Measurements from ENCODE around the gene KIF1A.
"Not testable (repeated sequence)": the region's sequence is repeated elsewhere in the genome, so short reads cannot be mapped to it uniquely, and the experiment has no call there.

The KIF1A gene

DNA sequence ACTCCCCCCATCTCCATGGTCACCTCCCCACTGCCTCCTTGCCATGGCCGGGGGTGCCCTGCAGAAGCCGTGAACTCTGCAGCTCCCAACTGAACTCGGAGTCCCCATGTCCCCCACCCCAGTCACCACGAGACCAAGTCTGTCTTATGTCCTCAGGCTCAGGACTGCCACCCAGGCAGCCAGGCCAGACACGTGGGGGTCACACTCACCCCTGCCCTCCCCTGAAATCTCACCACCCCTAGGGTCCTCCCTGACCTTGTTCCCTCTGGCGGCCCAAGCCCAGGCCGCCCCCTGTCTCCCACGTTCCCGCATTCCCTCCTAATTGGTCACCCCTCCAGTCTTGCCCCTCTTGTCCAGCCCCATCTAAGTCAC, 117.4 kb downstream of the KIF1A start:
- Histone ChIP-seq H3K9me3 (ENCODE audit: low read length) (no peaks in the 10 kb centered on the region), H2AFZ (ENCODE audit: low read length) (no peak overlapping the region), H3K4me3 (ENCODE audit: low read depth, low read length, poor library complexity, severe bottlenecking) (no peak overlapping the region), H4K20me1 (ENCODE audit: insufficient read depth, low read length) (no peaks in the 10 kb centered on the region), H3K4me1 (ENCODE audit: insufficient read depth, low read length, severe bottlenecking) (no peaks in the 10 kb centered on the region), H3K27ac (ENCODE audit: low read depth, low read length, poor library complexity, severe bottlenecking) (no peak overlapping the region), H3F3A (ENCODE audit: insufficient read depth, low read length) (no peaks in the 10 kb centered on the region), H3K9me2 (ENCODE audit: low read depth, low read length) (no peaks in the 10 kb centered on the region), H3K9ac (ENCODE audit: low read length) (no peak overlapping the region), H3K4me2 (ENCODE audit: low read length) (no peak overlapping the region), H3K36me3 (ENCODE audit: insufficient read depth, low read length) (no peaks in the 10 kb centered on the region), H3K27me3 (ENCODE audit: insufficient read depth, low read length) (no peaks in the 10 kb centered on the region), H3K79me2 (ENCODE audit: insufficient read depth, low read length) (no peaks in the 10 kb centered on the region)
- TF ChIP-seq EZH2 (IDR thresholded peaks at IDR 0.05; ENCODE audit: borderline replicate concordance, low read length): no peak
- TF ChIP-seq, protein P1, sequence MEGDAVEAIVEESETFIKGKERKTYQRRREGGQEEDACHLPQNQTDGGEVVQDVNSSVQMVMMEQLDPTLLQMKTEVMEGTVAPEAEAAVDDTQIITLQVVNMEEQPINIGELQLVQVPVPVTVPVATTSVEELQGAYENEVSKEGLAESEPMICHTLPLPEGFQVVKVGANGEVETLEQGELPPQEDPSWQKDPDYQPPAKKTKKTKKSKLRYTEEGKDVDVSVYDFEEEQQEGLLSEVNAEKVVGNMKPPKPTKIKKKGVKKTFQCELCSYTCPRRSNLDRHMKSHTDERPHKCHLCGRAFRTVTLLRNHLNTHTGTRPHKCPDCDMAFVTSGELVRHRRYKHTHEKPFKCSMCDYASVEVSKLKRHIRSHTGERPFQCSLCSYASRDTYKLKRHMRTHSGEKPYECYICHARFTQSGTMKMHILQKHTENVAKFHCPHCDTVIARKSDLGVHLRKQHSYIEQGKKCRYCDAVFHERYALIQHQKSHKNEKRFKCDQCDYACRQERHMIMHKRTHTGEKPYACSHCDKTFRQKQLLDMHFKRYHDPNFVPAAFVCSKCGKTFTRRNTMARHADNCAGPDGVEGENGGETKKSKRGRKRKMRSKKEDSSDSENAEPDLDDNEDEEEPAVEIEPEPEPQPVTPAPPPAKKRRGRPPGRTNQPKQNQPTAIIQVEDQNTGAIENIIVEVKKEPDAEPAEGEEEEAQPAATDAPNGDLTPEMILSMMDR (IDR thresholded peaks at IDR 0.05; ENCODE audit: low read length): no peak

DNA sequence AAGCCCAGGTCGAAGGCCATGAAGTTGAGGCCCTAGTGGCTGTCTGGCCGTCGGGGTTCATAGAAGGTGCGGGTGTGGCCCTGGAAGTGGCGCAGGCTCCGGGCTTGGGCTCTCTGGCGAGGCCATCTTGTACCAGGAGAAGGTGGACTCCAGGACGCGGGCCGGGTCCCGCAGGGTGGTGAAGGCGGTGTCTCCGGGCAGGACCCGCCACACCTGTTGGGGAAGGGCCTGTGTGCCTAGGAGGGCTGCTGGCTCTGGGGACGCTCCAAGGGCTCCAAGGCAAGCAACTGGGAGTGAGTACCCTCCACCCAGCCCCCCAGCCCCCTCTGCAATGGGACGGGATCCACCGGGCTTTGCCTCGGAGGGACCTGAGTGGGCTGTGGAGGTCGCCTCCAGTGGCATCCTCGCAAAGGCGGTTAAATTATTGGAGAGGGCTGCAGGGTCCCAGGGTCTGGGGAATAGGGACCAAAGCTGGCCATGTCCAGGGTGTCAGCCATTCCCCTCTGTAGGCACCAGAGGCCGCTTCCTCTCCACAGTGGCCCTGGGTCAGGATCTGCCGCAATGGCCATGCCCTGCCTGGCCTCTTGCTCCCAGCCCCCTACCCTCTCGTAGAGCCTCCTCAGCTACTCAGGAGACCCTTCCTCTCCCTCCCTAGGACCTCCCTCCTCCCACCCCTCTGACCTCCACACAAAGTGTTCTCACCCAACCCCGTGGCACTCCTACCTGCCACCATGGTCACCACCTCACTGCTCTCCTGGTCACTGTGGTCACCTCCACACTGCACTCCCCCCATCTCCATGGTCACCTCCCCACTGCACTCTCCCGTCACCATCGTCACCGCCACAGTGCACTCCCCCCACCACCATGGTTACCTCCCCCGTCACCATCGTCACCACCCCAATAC, 118.0 kb downstream of the KIF1A start:
- H3K79me2 ChIP-seq (ENCODE audit: insufficient read depth, low read length): no peaks in the 10 kb centered on the region
- no peak overlapping the region for H3K27ac ChIP-seq (ENCODE audit: low read depth, low read length, poor library complexity, severe bottlenecking)
- no peaks in the 10 kb centered on the region for H3K36me3 ChIP-seq (ENCODE audit: insufficient read depth, low read length)
- no peaks in the 10 kb centered on the region for H3K9me2 ChIP-seq (ENCODE audit: low read depth, low read length)
- no peaks in the 10 kb centered on the region for H3K27me3 ChIP-seq (ENCODE audit: insufficient read depth, low read length)
- no peak overlapping the region for H3K4me2 ChIP-seq (ENCODE audit: low read length)
- no peaks in the 10 kb centered on the region for H4K20me1 ChIP-seq (ENCODE audit: insufficient read depth, low read length)
- H3K9ac ChIP-seq (ENCODE audit: low read length): no peak overlapping the region
- no peak overlapping the region for H3K4me3 ChIP-seq (ENCODE audit: low read depth, low read length, poor library complexity, severe bottlenecking)
- no peaks in the 10 kb centered on the region for H3F3A ChIP-seq (ENCODE audit: insufficient read depth, low read length)
- H2AFZ ChIP-seq (ENCODE audit: low read length): no peak overlapping the region
- TF ChIP-seq, protein P1 (IDR thresholded peaks at IDR 0.05; ENCODE audit: low read length): no peak
- TF ChIP-seq EZH2 (IDR thresholded peaks at IDR 0.05; ENCODE audit: borderline replicate concordance, low read length): no peak
- no peaks in the 10 kb centered on the region for H3K4me1 ChIP-seq (ENCODE audit: insufficient read depth, low read length, severe bottlenecking)
- no peaks in the 10 kb centered on the region for H3K9me3 ChIP-seq (ENCODE audit: low read length)

DNA sequence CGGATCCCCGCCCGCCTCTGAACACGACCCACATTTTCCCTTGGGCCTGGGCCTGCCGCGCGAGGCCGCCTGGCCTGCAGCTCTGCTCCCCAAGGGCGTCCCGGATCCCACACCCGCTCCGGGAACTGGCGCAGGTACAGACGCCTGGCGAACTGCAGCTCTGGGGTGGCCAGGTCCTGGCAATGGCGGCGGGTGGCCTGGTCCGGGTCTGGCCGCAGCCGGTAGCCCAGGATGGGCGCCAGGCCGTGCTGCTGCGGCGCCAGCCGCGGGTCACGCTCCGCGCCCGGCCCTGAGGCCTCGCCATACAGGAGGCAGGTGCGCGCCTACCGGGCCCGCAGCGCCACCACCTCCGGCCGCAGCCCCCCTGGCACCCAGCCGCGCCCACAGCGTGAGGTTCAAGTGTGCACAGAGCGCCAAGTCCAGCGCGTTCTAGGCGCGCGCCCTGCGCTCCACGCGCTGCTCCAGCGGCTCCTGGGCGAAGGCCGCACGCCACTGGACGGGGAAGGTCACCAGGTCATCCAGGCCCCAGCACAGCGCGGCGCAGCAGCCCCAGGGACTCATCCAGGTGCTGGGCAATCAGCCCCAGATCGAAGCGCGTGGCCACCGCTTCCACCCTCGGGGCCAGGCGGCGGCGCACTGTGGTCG, 118.8 kb downstream of the KIF1A start:
- Histone ChIP-seq H3K4me3 (ENCODE audit: low read depth, low read length, poor library complexity, severe bottlenecking) (no peak overlapping the region), H3K27me3 (ENCODE audit: insufficient read depth, low read length) (no peaks in the 10 kb centered on the region), H3K27ac (ENCODE audit: low read depth, low read length, poor library complexity, severe bottlenecking) (no peak overlapping the region), H2AFZ (ENCODE audit: low read length) (no peak overlapping the region), H3K9me2 (ENCODE audit: low read depth, low read length) (no peaks in the 10 kb centered on the region), H4K20me1 (ENCODE audit: insufficient read depth, low read length) (no peaks in the 10 kb centered on the region), H3K4me1 (ENCODE audit: insufficient read depth, low read length, severe bottlenecking) (no peaks in the 10 kb centered on the region), H3K4me2 (ENCODE audit: low read length) (no peak overlapping the region), H3K79me2 (ENCODE audit: insufficient read depth, low read length) (no peaks in the 10 kb centered on the region), H3F3A (ENCODE audit: insufficient read depth, low read length) (no peaks in the 10 kb centered on the region), H3K9me3 (ENCODE audit: low read length) (no peaks in the 10 kb centered on the region), H3K36me3 (ENCODE audit: insufficient read depth, low read length) (no peaks in the 10 kb centered on the region), H3K9ac (ENCODE audit: low read length) (no peak overlapping the region)
- TF ChIP-seq, protein P1 (IDR thresholded peaks at IDR 0.05; ENCODE audit: low read length): no peak
- TF ChIP-seq EZH2 (IDR thresholded peaks at IDR 0.05; ENCODE audit: borderline replicate concordance, low read length): no peak

DNA sequence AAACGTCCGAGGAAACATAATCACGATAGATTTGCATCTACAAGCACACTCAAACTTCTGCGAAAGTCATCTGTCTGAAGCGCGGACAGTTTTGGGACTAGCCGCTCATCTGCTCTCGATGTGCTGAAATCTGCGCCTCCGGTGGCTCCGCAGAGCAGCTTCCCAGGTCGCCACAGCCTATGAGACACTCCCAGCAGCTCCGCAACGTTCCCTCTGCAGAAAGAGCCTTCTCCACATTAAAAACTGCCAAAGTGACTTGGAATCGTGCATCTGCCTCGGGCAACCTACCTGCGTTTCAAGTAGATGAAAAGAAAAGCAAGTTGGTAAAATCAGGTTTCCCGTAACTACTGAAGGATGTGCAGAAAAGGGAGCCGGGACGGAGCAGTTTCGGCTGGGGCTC, 119.4 kb downstream of the KIF1A start:
- H3K9me3 ChIP-seq (ENCODE audit: low read length); H3F3A ChIP-seq (ENCODE audit: insufficient read depth, low read length); H4K20me1 ChIP-seq (ENCODE audit: insufficient read depth, low read length); H3K27ac ChIP-seq (ENCODE audit: low read depth, low read length, poor library complexity, severe bottlenecking); H3K4me3 ChIP-seq (ENCODE audit: low read depth, low read length, poor library complexity, severe bottlenecking); H3K4me1 ChIP-seq (ENCODE audit: insufficient read depth, low read length, severe bottlenecking); H3K79me2 ChIP-seq (ENCODE audit: insufficient read depth, low read length); H3K4me2 ChIP-seq (ENCODE audit: low read length); H3K36me3 ChIP-seq (ENCODE audit: insufficient read depth, low read length); H3K27me3 ChIP-seq (ENCODE audit: insufficient read depth, low read length); H2AFZ ChIP-seq (ENCODE audit: low read length); H3K9ac ChIP-seq (ENCODE audit: low read length); H3K9me2 ChIP-seq (ENCODE audit: low read depth, low read length): not testable (repeated sequence)

DNA sequence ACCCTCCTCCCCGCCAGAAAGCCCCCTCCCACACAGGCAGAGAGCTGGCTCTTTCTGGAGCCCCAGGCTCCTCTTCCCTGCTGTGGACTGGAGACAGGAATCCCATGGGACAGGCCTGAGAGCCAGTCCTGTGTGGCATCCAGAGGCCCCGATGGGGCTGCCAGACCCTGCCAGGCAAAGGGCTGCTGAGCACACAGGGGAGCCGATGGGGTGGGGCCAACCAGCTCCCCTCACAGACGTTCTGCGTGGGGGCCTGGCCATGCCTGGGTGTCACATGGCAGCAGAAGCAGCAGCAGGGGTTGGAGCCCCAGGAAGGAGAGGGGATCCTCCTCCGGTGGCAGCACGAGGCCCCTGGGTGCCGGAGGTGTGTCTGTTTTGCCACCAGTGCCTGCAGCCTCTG, 120.2 kb downstream of the KIF1A start:
- H3F3A ChIP-seq (ENCODE audit: insufficient read depth, low read length); H3K4me1 ChIP-seq (ENCODE audit: insufficient read depth, low read length, severe bottlenecking); H3K27me3 ChIP-seq (ENCODE audit: insufficient read depth, low read length); H3K4me2 ChIP-seq (ENCODE audit: low read length); H3K9me3 ChIP-seq (ENCODE audit: low read length); H3K9me2 ChIP-seq (ENCODE audit: low read depth, low read length); H2AFZ ChIP-seq (ENCODE audit: low read length); H3K36me3 ChIP-seq (ENCODE audit: insufficient read depth, low read length); H4K20me1 ChIP-seq (ENCODE audit: insufficient read depth, low read length); H3K79me2 ChIP-seq (ENCODE audit: insufficient read depth, low read length); H3K9ac ChIP-seq (ENCODE audit: low read length); H3K4me3 ChIP-seq (ENCODE audit: low read depth, low read length, poor library complexity, severe bottlenecking); H3K27ac ChIP-seq (ENCODE audit: low read depth, low read length, poor library complexity, severe bottlenecking): not testable (repeated sequence)

All from OCI-LY1 (cell line).